Kidney epithelial cell (primary cell): ENCODE data around the gene BMPR1A. TPM values are rescaled to one million over a fixed set of nuclear protein-coding genes. Genes with fewer than 3 reads are reported as not detected.

Source experiments
- DNase-seq: peaks from one replicate; pipeline ENCODE4 v3.0.0-alpha.2; 2010; ENCODE audit warnings: low read depth
- H3K27me3 ChIP-seq: 2 replicates; pipeline ENCODE4 v1.6.0; 2011; ENCODE audit warnings: low read length; ENCODE audit not compliant: control insufficient read depth, insufficient read depth
- H3K36me3 ChIP-seq: 2 replicates; pipeline ENCODE4 v1.5.1; 2011; ENCODE audit warnings: low read length; ENCODE audit not compliant: control insufficient read depth, insufficient read depth
- H3K4me3 ChIP-seq: 2 replicates; pipeline ENCODE4 v1.5.1; 2011; ENCODE audit warnings: low read depth, mild to moderate bottlenecking, control low read depth, low read length
- total RNA-seq: library from RNA; depleted of rRNA; stranded (reverse); fragments of >200 nt; gene quantifications from 2 replicates; pipeline ENCODE4 v1.2.3, GENCODE V29; 2015
- TF ChIP-seq, protein P1 (sequence below): IDR thresholded peaks from 2 replicates; pipeline ENCODE4 v1.5.1; 2011; ENCODE audit warnings: mild to moderate bottlenecking, moderate library complexity, low read length, control low read depth, inconsistent platforms; ENCODE audit not compliant: insufficient read depth, poor library complexity, severe bottlenecking

Gene BMPR1A
- total RNA-seq, 1 donor from 2014 or later = 38.1 TPM

DNA sequence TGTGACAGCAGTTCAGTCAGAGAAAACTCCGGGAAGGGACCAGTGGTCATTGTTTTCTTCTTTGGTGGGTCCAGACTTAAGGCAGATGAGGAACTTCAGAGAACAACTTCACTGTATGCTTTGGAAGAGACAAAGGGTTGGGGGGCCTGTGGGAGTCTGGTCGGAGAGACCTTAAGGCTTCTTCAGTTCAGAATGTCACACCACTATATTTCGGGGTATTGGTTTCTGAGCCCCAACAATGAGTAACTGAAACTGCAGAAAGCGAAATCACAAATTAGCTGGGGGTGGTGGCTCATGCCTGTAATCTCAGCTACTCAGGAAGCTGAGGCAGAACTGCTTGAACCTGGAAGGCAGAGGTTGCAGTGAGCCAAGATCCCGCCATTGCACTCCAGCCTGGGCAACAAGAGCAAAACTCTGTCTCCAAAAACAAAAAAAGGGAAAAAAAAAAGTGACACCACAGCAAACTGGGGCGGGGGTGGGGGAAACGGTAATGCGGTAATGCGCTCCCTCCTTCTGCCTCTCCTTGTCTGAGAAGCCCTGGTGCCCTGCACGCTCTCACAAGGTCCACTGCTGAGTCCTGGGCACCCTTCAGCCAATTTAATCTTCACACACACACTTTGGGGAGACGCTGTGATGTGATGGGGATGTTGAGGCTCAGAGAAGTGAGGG is 209.7 kb downstream of the BMPR1A start:
- Histone ChIP-seq H3K27me3 (peaks cover 9% of the 10 kb centered on the region), H3K36me3 (no peaks in the 10 kb centered on the region), H3K4me3 (no peak overlapping the region)
- DNase-seq = no peak
- TF ChIP-seq, protein P1, sequence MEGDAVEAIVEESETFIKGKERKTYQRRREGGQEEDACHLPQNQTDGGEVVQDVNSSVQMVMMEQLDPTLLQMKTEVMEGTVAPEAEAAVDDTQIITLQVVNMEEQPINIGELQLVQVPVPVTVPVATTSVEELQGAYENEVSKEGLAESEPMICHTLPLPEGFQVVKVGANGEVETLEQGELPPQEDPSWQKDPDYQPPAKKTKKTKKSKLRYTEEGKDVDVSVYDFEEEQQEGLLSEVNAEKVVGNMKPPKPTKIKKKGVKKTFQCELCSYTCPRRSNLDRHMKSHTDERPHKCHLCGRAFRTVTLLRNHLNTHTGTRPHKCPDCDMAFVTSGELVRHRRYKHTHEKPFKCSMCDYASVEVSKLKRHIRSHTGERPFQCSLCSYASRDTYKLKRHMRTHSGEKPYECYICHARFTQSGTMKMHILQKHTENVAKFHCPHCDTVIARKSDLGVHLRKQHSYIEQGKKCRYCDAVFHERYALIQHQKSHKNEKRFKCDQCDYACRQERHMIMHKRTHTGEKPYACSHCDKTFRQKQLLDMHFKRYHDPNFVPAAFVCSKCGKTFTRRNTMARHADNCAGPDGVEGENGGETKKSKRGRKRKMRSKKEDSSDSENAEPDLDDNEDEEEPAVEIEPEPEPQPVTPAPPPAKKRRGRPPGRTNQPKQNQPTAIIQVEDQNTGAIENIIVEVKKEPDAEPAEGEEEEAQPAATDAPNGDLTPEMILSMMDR = no peak

DNA sequence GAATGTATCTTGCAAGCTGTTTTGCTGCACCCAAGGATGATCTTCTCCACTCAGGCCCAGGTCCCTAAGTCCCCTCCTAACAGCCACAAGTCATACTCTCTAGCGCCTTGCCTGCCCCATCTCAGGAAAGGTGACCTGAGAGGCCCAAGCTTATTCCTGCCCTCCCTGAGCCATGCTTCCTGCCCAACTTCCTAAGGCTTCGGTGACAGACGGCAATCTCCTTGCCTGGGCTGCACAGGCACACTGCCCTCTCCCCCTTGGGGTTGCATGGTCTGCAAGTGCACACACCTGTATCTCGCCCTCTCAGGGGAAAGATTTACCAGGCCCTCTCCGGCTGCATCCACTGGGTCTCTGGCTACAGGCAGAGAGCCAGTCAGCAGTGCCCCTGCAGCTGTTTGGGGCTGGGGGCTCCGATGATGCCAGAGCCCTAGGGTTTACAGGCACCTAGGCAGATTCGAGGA is 211.1 kb downstream of the BMPR1A start:
- Histone ChIP-seq H3K27me3 (peaks cover 9% of the 10 kb centered on the region), H3K36me3 (no peaks in the 10 kb centered on the region), H3K4me3 (no peak overlapping the region)
- TF ChIP-seq, protein P1 = no peak
- DNase-seq = no peak

DNA sequence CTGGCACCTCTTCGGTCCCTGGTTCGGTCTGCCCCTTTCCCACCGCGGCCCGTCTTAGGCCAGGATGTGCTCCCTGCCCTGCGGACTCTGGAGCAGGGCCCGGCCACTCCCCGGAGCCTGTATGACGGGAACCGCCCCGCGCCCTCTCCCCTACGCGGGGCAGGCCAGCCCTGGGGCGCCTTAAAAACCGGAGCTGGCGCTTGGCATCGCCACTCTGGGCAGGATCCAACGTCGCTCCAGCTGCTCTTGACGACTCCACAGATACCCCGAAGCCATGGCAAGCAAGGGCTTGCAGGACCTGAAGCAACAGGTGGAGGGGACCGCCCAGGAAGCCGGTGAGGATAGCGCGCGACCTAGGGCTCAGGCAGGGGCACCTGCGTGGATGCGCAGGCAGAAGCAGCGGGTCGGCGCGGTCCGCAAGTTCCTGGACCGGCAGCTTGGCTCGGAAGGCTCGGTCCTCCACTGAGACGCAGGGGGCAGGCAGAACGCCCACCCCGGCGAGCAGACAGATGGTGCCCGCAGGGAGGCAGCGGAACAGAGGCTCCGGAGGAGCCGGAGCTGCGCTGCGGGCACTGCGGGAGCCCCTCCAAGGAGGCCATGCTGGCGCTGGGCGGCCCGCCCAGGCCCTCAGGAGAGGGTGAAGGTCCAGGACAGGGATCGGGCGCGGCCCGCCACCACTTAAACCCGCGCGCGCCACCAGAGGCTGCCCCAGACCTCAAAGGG is 212.0 kb downstream of the BMPR1A start, which contains the start of gene ADIRF:
ADIRF (plus strand) TSS at position 212 of the 723 bp plus-strand sequence; CDS start at position 275, 63 bp downstream.
- TF ChIP-seq, protein P1 = no peak
- Histone ChIP-seq H3K36me3 (no peaks in the 10 kb centered on the region), H3K27me3 (peaks cover 9% of the 10 kb centered on the region), H3K4me3 (no peak within 1 kb of the TSS)
- DNase-seq = no peak

DNA sequence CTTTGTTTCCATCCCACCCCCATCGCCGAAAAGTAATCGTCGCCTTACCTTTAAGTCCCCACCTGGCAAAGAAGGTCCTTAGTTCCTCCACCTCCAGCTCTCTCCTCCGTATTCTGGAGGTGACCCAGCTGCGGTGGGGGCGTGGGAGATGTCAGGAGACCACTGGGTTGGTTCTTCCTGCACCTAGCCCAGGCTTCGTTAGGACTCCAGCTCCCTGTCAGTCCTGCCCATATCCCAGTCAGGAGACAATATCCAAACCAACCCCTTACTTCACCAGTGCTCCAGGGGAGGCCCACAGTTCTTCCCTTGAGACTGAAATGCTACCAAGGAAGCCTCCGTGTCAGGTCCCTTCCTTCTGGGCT is 212.6 kb downstream of the BMPR1A start:
- Histone ChIP-seq H3K27me3 (peaks cover 9% of the 10 kb centered on the region), H3K4me3 (no peak overlapping the region), H3K36me3 (no peaks in the 10 kb centered on the region)
- DNase-seq = no peak
- TF ChIP-seq, protein P1 = no peak

DNA sequence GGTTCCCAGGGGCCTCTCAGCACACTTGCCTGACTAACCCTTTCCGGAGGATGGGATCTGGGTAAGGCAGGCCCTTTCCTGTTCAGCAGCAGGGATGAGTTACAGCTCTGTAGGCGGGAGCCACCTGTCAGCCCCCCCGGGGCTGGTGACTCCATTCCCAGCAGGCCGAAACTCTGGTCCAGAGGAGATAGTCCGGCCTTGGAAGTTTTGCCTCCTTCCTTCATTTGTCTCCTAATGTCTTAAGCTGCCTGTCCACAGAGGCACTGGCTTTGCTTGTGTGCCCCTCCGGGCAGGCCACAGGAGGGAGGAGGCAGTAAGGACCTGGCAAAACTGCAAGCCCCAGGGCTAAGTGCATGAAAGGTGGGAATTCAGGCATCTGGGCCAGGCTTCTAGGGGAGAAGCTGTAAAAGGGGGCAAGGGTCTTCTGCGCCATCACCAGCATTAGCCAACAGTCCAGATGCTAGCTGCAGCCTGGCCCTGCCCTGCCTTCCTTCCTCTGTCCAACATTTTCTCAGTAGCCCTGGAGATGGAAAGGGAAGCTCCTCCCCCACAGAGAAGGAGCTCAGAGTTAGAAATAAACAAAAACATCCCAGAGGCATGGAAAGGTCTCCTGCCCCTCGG is 213.1 kb downstream of the BMPR1A start:
- no peaks in the 10 kb centered on the region for H3K36me3 ChIP-seq
- H3K4me3 ChIP-seq = no peak overlapping the region
- H3K27me3 ChIP-seq = peaks cover 9% of the 10 kb centered on the region
- TF ChIP-seq, protein P1 = no peak
- DNase-seq = no peak
